ENCODE data around the gene KCTD10. TPM values are rescaled to one million over a fixed set of nuclear protein-coding genes. Genes with fewer than 3 reads are reported as not detected.

The KCTD10 gene
- polyA plus RNA-seq, 1 of the 3 experiments (the other 2 are of a cell fraction) = 66.9 TPM

DNA sequence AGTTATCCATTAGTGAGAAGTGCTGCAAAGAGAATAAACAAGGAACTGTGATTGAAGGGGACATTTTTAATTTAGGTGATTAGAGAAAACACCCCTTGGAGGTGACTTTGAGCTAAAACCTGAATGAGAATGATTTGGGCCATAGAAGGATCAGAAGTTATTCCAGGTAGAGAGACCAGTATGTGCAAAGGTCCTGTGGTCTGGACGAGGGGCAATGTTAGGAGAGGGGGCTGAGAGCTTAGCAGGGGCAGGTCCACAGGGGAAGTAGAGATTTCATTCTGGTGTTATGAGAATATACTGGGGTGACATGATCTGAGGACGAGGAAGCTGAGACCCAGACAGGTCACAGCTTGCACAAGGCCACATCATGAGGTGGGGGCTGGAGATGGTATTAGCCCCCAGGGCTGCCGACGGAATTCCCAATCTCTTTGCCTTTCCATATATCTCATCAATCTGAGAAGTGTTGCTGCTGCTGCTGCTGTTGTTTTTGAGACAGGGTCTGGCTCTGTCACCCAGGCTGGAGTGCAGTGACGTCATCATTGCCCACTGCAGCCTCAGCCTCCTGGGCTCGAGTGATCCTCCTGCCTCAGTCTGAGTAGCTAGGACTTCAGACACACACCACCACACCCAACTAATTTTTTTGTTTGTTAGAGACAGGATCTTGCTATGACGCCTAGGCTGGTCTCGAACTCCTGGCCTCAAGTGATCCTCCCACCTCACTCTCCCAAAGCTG lies 55.6 kb downstream of the KCTD10 start (continued):
- TF ChIP-seq, protein P1, sequence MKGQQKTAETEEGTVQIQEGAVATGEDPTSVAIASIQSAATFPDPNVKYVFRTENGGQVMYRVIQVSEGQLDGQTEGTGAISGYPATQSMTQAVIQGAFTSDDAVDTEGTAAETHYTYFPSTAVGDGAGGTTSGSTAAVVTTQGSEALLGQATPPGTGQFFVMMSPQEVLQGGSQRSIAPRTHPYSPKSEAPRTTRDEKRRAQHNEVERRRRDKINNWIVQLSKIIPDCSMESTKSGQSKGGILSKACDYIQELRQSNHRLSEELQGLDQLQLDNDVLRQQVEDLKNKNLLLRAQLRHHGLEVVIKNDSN (IDR thresholded peaks at IDR 0.05; ENCODE audit: borderline replicate concordance, low read depth) = no peak
- TF ChIP-seq MXI1 (IDR thresholded peaks at IDR 0.05; ENCODE audit: low read depth, low read length) (no peak), EP300 (IDR thresholded peaks at IDR 0.05; ENCODE audit: borderline replicate concordance in 1 of 2, low read depth in 1 of 2, low read length in 1 of 2) (no peak)

DNA sequence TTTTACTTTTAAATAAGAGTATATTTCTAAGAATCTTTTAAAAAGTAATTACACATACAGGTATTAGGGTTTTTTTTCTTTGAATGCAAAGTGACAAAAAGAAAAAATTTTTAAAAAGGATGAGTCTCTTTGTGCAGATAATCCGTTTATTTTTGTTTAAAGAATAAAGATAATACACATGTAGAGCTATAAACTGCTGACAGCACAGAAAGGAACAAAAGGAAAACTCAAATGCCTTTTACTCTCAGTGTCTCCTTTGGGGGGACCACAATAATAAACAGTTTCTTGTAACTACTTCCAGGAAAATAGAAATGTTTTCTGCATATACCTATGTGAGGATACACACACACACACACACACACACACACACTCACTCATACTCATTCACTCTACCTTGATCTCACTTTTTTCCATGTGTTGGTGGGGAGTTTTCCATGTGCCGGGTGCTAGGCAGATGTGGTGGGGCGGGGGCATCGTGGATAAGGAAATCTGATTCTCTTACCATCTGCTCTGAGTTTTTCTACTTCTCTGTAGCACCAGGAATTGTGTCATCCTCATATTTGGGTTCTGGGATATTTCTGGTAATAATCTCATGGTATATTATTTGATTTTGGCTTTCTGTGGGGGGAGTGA lies 58.1 kb downstream of the KCTD10 start:
- no peaks in the 10 kb centered on the region for H3F3A ChIP-seq (replicated peaks; ENCODE audit: insufficient read depth)
- H3K36me3 ChIP-seq (replicated peaks in 1 of 2; ENCODE audit: control insufficient read depth in 1 of 2, insufficient read depth in 2 of 2, low read length in 1 of 2) = no peaks in the 10 kb centered on the region
- no peaks in the 10 kb centered on the region for H3K9me2 ChIP-seq
- no peak overlapping the region for H3K9ac ChIP-seq
- TF ChIP-seq TEAD4 (IDR thresholded peaks at IDR 0.05; ENCODE audit: borderline replicate concordance, insufficient read depth) (no peak), MAX (IDR thresholded peaks at IDR 0.05; ENCODE audit: low read depth) (no peak), CTCF (IDR thresholded peaks at IDR 0.05) (no peak), RAD21 (IDR thresholded peaks at IDR 0.05; ENCODE audit: low read length) (no peak), YY1 (IDR thresholded peaks at IDR 0.05; ENCODE audit: low read depth) (no peak), EP300 (IDR thresholded peaks at IDR 0.05; ENCODE audit: borderline replicate concordance in 1 of 2, low read depth in 1 of 2, low read length in 1 of 2) (no peak), POLR2AphosphoS5 (IDR thresholded peaks at IDR 0.05; ENCODE audit: low read depth, low read length) (no peak), RXRA (IDR thresholded peaks at IDR 0.05; ENCODE audit: borderline replicate concordance, low read depth) (no peak), EZH2phosphoT487 (IDR thresholded peaks at IDR 0.05; ENCODE audit: borderline replicate concordance, low read depth) (no peak), TAF1 (IDR thresholded peaks at IDR 0.05; ENCODE audit: borderline replicate concordance, low read depth, low read length) (no peak), MEF2A (IDR thresholded peaks at IDR 0.05; ENCODE audit: borderline replicate concordance, low read depth) (no peak), RFX5 (IDR thresholded peaks at IDR 0.05; ENCODE audit: low read length) (no peak), SIN3A (IDR thresholded peaks at IDR 0.05; ENCODE audit: borderline replicate concordance, low read depth, low read length) (no peak), USF2 (IDR thresholded peaks at IDR 0.05; ENCODE audit: borderline replicate concordance, low read depth, low read length) (no peak), NFIC (IDR thresholded peaks at IDR 0.05; ENCODE audit: borderline replicate concordance) (no peak), JUND (IDR thresholded peaks at IDR 0.05) (no peak), ELF1 (IDR thresholded peaks at IDR 0.05) (no peak), NRF1 (IDR thresholded peaks at IDR 0.05; ENCODE audit: low read depth, low read length) (no peak)
- TF ChIP-seq, protein P2, sequence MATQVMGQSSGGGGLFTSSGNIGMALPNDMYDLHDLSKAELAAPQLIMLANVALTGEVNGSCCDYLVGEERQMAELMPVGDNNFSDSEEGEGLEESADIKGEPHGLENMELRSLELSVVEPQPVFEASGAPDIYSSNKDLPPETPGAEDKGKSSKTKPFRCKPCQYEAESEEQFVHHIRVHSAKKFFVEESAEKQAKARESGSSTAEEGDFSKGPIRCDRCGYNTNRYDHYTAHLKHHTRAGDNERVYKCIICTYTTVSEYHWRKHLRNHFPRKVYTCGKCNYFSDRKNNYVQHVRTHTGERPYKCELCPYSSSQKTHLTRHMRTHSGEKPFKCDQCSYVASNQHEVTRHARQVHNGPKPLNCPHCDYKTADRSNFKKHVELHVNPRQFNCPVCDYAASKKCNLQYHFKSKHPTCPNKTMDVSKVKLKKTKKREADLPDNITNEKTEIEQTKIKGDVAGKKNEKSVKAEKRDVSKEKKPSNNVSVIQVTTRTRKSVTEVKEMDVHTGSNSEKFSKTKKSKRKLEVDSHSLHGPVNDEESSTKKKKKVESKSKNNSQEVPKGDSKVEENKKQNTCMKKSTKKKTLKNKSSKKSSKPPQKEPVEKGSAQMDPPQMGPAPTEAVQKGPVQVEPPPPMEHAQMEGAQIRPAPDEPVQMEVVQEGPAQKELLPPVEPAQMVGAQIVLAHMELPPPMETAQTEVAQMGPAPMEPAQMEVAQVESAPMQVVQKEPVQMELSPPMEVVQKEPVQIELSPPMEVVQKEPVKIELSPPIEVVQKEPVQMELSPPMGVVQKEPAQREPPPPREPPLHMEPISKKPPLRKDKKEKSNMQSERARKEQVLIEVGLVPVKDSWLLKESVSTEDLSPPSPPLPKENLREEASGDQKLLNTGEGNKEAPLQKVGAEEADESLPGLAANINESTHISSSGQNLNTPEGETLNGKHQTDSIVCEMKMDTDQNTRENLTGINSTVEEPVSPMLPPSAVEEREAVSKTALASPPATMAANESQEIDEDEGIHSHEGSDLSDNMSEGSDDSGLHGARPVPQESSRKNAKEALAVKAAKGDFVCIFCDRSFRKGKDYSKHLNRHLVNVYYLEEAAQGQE (IDR thresholded peaks at IDR 0.05; ENCODE audit: low read depth, low read length) = no peak
- no peak overlapping the region for H2AFZ ChIP-seq (ENCODE audit: low read depth)
- no peak for DNase-seq
- H3K9me3 ChIP-seq = no peaks in the 10 kb centered on the region
- 44% methylated on average over 4 of the region's 4 CpGs for WGBS (ENCODE audit: low lambda C conversion rate)
- POLR2A ChIA-PET = no interaction called here
- no peaks in the 10 kb centered on the region for H4K20me1 ChIP-seq (ENCODE audit: insufficient read depth)
- no peak overlapping the region for H3K4me3 ChIP-seq (ENCODE audit: low read depth in 2 of 2, low read length in 1 of 2)
- no peaks in the 10 kb centered on the region for H3K4me1 ChIP-seq (ENCODE audit: control insufficient read depth in 1 of 2, insufficient read depth in 2 of 2, low read depth in 1 of 2, low read length in 1 of 2)
- CTCF ChIA-PET = interaction anchor here (1.1 to 1.5 kb wide), 2 partner anchors 9 to 12 kb away, joined by 4 to 9 read pairs; no protein-coding TSS in a partner anchor
- H3K4me2 ChIP-seq = no peak overlapping the region
- H3K79me2 ChIP-seq (ENCODE audit: insufficient read depth) = no peaks in the 10 kb centered on the region
- no peak overlapping the region for H3K27ac ChIP-seq (ENCODE audit: low read depth in 2 of 2, low read length in 1 of 2)
- no peaks in the 10 kb centered on the region for H3K27me3 ChIP-seq (ENCODE audit: insufficient read depth)
